Measurements from ENCODE around the gene JAG1. TPM values are rescaled to one million over a fixed set of nuclear protein-coding genes. Genes with fewer than 3 reads are reported as not detected.

JAG1 gene
- total RNA-seq, 2 experiments from 2014 or later = 0.13 to 0.15 TPM

- ChIA-PET POLR2A (no interaction called here), CTCF (no interaction called here)
These were observed 3.1 kb downstream of the JAG1 start for GRCh38 chr20:10670501-10671220.

GRCh38 chr20:10669843-10670446 is 3.9 kb downstream of the JAG1 start:
- ChIA-PET CTCF (interaction anchor here (0.7 kb wide), 1 partner anchor 324 kb away, joined by 3 read pairs; no protein-coding TSS in a partner anchor), POLR2A (no interaction called here)

GRCh38 chr20:10668677-10669368 is 5.0 kb downstream of the JAG1 start:
- ChIA-PET CTCF (interaction anchor here (0.7 kb wide), 1 partner anchor 323 kb away, joined by 3 read pairs; no protein-coding TSS in a partner anchor), POLR2A (no interaction called here)

GRCh38 chr20:10667560-10668167 is 6.1 kb downstream of the JAG1 start:
- POLR2A ChIA-PET = no interaction called here
- CTCF ChIA-PET = no interaction called here

GRCh38 chr20:10667077-10667401 is 6.8 kb downstream of the JAG1 start:
- POLR2A ChIA-PET = no interaction called here
- CTCF ChIA-PET = no interaction called here

GRCh38 chr20:10666221-10667076 is 7.3 kb downstream of the JAG1 start:
- CTCF ChIA-PET = no interaction called here
- POLR2A ChIA-PET = no interaction called here

- CTCF ChIA-PET = no interaction called here
- POLR2A ChIA-PET = no interaction called here
These were observed 8.0 kb downstream of the JAG1 start for GRCh38 chr20:10665791-10666190.

- CTCF ChIA-PET = no interaction called here
- POLR2A ChIA-PET = no interaction called here
These were observed 8.7 kb downstream of the JAG1 start for GRCh38 chr20:10665027-10665561.

- CTCF ChIA-PET = no interaction called here
- POLR2A ChIA-PET = no interaction called here
These were observed 10.0 kb downstream of the JAG1 start for GRCh38 chr20:10663756-10664155.

- CTCF ChIA-PET = interaction anchor here (0.6 kb wide), 1 partner anchor 604 kb away, joined by 4 read pairs; no protein-coding TSS in a partner anchor
These were observed 10.9 kb downstream of the JAG1 start for GRCh38 chr20:10662661-10663458.

GRCh38 chr20:10662151-10662550 is 11.6 kb downstream of the JAG1 start:
- POLR2A ChIA-PET = no interaction called here
- CTCF ChIA-PET = no interaction called here

More at GRCh38 chr20:10662661-10663458, 10.9 kb downstream of the JAG1 start:
- POLR2A ChIA-PET = no interaction called here

GRCh38 chr20:10661261-10661660 is 12.5 kb downstream of the JAG1 start:
- ChIA-PET CTCF (no interaction called here), POLR2A (no interaction called here)

- ChIA-PET CTCF (no interaction called here), POLR2A (no interaction called here)
These were observed 13.1 kb downstream of the JAG1 start for GRCh38 chr20:10660661-10661060.

GRCh38 chr20:10659651-10660601 is 13.9 kb downstream of the JAG1 start:
- CTCF ChIA-PET = no interaction called here
- POLR2A ChIA-PET = no interaction called here

GRCh38 chr20:10658876-10659632 is 14.7 kb downstream of the JAG1 start:
- POLR2A ChIA-PET = no interaction called here
- CTCF ChIA-PET = no interaction called here

GRCh38 chr20:10658051-10658823 is 15.6 kb downstream of the JAG1 start:
- ChIA-PET POLR2A (no interaction called here), CTCF (no interaction called here)

Data from activated CD8-positive, alpha-beta memory T cell treated with anti-CD3 and anti-CD28 coated beads for 36 hours (primary cell).